Measurements from ENCODE around the gene IL23A. TPM values are rescaled to one million over a fixed set of nuclear protein-coding genes. Genes with fewer than 3 reads are reported as not detected.

Gene IL23A
- total and polyA plus RNA-seq, 2 of the 13 experiments (the other 11 are each of a cell fraction or from before 2014, with no cell fraction given) = 0.33 to 0.35 TPM

DNA sequence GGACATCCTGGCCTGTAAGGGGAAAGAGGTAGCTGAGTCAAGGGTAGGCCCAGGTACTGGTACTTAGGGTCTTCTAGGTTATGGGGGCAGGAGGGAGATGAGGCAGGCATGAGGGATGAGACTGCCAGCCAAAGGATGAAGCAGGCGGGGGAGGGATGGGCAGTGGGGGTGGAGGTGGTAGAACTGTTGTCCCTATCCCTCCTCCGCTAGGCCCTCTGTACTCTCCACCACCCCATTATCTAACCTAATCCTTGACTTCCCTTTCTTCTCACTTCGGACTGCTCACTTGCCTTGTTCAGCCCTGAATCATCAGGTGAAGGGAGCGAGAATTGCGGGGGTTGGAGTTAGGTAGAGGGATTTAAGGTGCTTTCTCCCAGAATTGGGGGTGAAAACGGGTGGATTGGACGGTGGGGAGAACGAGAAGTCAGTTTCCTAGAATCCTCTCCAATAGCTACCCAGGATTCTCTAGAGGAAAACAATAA, 5.4 kb upstream of the IL23A start (continued):
- TF ChIP-seq, protein P1, sequence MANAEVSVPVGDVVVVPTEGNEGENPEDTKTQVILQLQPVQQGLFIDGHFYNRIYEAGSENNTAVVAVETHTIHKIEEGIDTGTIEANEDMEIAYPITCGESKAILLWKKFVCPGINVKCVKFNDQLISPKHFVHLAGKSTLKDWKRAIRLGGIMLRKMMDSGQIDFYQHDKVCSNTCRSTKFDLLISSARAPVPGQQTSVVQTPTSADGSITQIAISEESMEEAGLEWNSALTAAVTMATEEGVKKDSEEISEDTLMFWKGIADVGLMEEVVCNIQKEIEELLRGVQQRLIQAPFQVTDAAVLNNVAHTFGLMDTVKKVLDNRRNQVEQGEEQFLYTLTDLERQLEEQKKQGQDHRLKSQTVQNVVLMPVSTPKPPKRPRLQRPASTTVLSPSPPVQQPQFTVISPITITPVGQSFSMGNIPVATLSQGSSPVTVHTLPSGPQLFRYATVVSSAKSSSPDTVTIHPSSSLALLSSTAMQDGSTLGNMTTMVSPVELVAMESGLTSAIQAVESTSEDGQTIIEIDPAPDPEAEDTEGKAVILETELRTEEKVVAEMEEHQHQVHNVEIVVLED (CRISPR knock-in tag; IDR thresholded peaks at IDR 0.05; ENCODE audit: borderline replicate concordance) = no peak
- TF ChIP-seq CREM (IDR thresholded peaks at IDR 0.05) (no peak), CREM (CRISPR knock-in tag; IDR thresholded peaks at IDR 0.05) (no peak), ZNF354B (CRISPR knock-in tag; IDR thresholded peaks at IDR 0.05) (no peak), GLI4 (CRISPR knock-in tag; IDR thresholded peaks at IDR 0.05; ENCODE audit: borderline replicate concordance) (0 out of 2 replicates have a peak, but pooled peaks have one; percentile 18), RFX5 (IDR thresholded peaks at IDR 0.05; ENCODE audit: low read depth, low read length) (no peak), NFYB (CRISPR knock-in tag; IDR thresholded peaks at IDR 0.05) (no peak), ZSCAN22 (CRISPR knock-in tag; IDR thresholded peaks at IDR 0.05) (no peak), CBX2 (IDR thresholded peaks at IDR 0.05; ENCODE audit: low read depth, low read length) (no peak), CBX2 (CRISPR knock-in tag; IDR thresholded peaks at IDR 0.05; ENCODE audit: low read depth) (no peak), SOX13 (IDR thresholded peaks at IDR 0.05) (no peak), SOX13 (CRISPR knock-in tag; conservative IDR thresholded peaks at IDR 0.05 in 1 of 2, IDR thresholded peaks at IDR 0.05 in 1 of 2) (peak in 1 of 2 experiments; percentile 3; a peak in 1 of 4 replicates), SAP130 (CRISPR knock-in tag; IDR thresholded peaks at IDR 0.05; ENCODE audit: low read depth) (no peak), IRX3 (CRISPR knock-in tag; IDR thresholded peaks at IDR 0.05; ENCODE audit: borderline replicate concordance, low read depth) (no peak), ZNF207 (IDR thresholded peaks at IDR 0.05; ENCODE audit: borderline replicate concordance) (no peak), SP4 (CRISPR knock-in tag; IDR thresholded peaks at IDR 0.05) (0 out of 2 replicates have a peak, but pooled peaks have one; percentile 26), SPEN (CRISPR knock-in tag; IDR thresholded peaks at IDR 0.05; ENCODE audit: low read depth) (peak; percentile 45; the same call in 1 of the 2 replicates)
- TF ChIP-seq, protein P2, sequence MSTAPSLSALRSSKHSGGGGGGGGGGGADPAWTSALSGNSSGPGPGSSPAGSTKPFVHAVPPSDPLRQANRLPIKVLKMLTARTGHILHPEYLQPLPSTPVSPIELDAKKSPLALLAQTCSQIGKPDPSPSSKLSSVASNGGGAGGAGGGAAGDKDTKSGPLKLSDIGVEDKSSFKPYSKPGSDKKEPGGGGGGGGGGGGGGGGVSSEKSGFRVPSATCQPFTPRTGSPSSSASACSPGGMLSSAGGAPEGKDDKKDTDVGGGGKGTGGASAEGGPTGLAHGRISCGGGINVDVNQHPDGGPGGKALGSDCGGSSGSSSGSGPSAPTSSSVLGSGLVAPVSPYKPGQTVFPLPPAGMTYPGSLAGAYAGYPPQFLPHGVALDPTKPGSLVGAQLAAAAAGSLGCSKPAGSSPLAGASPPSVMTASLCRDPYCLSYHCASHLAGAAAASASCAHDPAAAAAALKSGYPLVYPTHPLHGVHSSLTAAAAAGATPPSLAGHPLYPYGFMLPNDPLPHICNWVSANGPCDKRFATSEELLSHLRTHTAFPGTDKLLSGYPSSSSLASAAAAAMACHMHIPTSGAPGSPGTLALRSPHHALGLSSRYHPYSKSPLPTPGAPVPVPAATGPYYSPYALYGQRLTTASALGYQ (CRISPR knock-in tag; IDR thresholded peaks at IDR 0.05) = no peak
- TF ChIP-seq, protein P3, sequence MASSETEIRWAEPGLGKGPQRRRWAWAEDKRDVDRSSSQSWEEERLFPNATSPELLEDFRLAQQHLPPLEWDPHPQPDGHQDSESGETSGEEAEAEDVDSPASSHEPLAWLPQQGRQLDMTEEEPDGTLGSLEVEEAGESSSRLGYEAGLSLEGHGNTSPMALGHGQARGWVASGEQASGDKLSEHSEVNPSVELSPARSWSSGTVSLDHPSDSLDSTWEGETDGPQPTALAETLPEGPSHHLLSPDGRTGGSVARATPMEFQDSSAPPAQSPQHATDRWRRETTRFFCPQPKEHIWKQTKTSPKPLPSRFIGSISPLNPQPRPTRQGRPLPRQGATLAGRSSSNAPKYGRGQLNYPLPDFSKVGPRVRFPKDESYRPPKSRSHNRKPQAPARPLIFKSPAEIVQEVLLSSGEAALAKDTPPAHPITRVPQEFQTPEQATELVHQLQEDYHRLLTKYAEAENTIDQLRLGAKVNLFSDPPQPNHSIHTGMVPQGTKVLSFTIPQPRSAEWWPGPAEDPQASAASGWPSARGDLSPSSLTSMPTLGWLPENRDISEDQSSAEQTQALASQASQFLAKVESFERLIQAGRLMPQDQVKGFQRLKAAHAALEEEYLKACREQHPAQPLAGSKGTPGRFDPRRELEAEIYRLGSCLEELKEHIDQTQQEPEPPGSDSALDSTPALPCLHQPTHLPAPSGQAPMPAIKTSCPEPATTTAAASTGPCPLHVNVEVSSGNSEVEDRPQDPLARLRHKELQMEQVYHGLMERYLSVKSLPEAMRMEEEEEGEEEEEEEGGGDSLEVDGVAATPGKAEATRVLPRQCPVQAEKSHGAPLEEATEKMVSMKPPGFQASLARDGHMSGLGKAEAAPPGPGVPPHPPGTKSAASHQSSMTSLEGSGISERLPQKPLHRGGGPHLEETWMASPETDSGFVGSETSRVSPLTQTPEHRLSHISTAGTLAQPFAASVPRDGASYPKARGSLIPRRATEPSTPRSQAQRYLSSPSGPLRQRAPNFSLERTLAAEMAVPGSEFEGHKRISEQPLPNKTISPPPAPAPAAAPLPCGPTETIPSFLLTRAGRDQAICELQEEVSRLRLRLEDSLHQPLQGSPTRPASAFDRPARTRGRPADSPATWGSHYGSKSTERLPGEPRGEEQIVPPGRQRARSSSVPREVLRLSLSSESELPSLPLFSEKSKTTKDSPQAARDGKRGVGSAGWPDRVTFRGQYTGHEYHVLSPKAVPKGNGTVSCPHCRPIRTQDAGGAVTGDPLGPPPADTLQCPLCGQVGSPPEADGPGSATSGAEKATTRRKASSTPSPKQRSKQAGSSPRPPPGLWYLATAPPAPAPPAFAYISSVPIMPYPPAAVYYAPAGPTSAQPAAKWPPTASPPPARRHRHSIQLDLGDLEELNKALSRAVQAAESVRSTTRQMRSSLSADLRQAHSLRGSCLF (CRISPR knock-in tag; IDR thresholded peaks at IDR 0.05; ENCODE audit: borderline replicate concordance) = no peak
- TF ChIP-seq, protein P4, sequence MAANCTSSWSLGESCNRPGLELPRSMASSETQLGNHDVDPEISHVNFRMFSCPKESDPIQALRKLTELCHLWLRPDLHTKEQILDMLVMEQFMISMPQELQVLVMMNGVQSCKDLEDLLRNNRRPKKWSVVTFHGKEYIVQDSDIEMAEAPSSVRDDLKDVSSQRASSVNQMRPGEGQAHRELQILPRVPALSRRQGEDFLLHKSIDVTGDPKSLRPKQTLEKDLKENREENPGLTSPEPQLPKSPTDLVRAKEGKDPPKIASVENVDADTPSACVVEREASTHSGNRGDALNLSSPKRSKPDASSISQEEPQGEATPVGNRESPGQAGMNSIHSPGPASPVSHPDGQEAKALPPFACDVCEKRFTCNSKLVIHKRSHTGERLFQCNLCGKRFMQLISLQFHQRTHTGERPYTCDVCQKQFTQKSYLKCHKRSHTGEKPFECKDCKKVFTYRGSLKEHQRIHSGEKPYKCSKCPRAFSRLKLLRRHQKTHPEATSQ (CRISPR knock-in tag; IDR thresholded peaks at IDR 0.05; ENCODE audit: borderline replicate concordance) = no peak

Data from HepG2 (cell line).